MV-4-11 (cell line): Measurements from ENCODE around the gene CHST11.

Experiments
- DNase-seq: peaks from one replicate; lab custom pipeline; 2025; lab: John Stamatoyannopoulos, UW

Gene CHST11

GRCh38 chr12:104721039-104721405, 264.3 kb downstream of the CHST11 start:
- DNase-seq, result no peak

GRCh38 chr12:104721936-104722335, 265.2 kb downstream of the CHST11 start:
- no peak for DNase-seq

- no peak for DNase-seq
Measured at GRCh38 chr12:104722601-104723534, 266.1 kb downstream of the CHST11 start.

- no peak for DNase-seq
Measured at GRCh38 chr12:104723895-104724294, 267.1 kb downstream of the CHST11 start.

- DNase-seq, result no peak
Measured at GRCh38 chr12:104724992-104725585, 268.3 kb downstream of the CHST11 start.

GRCh38 chr12:104725610-104726009, 268.9 kb downstream of the CHST11 start:
- no peak for DNase-seq

GRCh38 chr12:104727726-104728465, 271.1 kb downstream of the CHST11 start:
- peak; percentile 69 for DNase-seq

- no peak for DNase-seq
Measured at GRCh38 chr12:104729091-104729490, 272.3 kb downstream of the CHST11 start.

- no peak for DNase-seq
Measured at GRCh38 chr12:104729610-104730446, 273.1 kb downstream of the CHST11 start.

GRCh38 chr12:104730763-104731162, 274.0 kb downstream of the CHST11 start:
- DNase-seq, result no peak

GRCh38 chr12:104733717-104734175, 277.0 kb downstream of the CHST11 start:
- DNase-seq, result peak; percentile 16

- DNase-seq, result no peak
Measured at GRCh38 chr12:104734541-104735095, 277.9 kb downstream of the CHST11 start.

GRCh38 chr12:104735801-104736200, 279.1 kb downstream of the CHST11 start:
- no peak for DNase-seq

GRCh38 chr12:104736307-104736706, 279.6 kb downstream of the CHST11 start:
- no peak for DNase-seq

- no peak for DNase-seq
Measured at GRCh38 chr12:104737113-104737512, 280.4 kb downstream of the CHST11 start.

GRCh38 chr12:104737791-104738301, 281.1 kb downstream of the CHST11 start:
- DNase-seq, result no peak

GRCh38 chr12:104738331-104738730, 281.6 kb downstream of the CHST11 start:
- no peak for DNase-seq

- no peak for DNase-seq
Measured at GRCh38 chr12:104738776-104739642, 282.3 kb downstream of the CHST11 start.

- peak; percentile 95 for DNase-seq
Measured at GRCh38 chr12:104740668-104741067, 283.9 kb downstream of the CHST11 start.

- DNase-seq, result no peak
Measured at GRCh38 chr12:104741077-104741476, 284.3 kb downstream of the CHST11 start.
